Trophoblast cell (in vitro differentiated cells and primary cell): ENCODE data around the gene TAS2R50.

Experiments
- DNase-seq, 2 donors: peaks; one replicate each; pipeline ENCODE4 v3.0.0-alpha.2; 2016
- H2AFZ ChIP-seq: 2 replicates; pipeline ENCODE4 v1.6.1; 2013; ENCODE audit warnings: low read length, moderate library complexity, mild to moderate bottlenecking; ENCODE audit not compliant: insufficient read depth, poor library complexity
- H2AK5ac ChIP-seq: 2 replicates; pipeline ENCODE4 v1.6.1; 2013; ENCODE audit warnings: mild to moderate bottlenecking, low read length
- H2BK120ac ChIP-seq: 2 replicates; pipeline ENCODE4 v1.6.1; 2013; ENCODE audit warnings: low read length, mild to moderate bottlenecking, moderate library complexity; ENCODE audit not compliant: insufficient read depth, poor library complexity
- H2BK12ac ChIP-seq: 2 replicates; pipeline ENCODE4 v1.6.1; 2013; ENCODE audit warnings: mild to moderate bottlenecking, low read length, moderate library complexity
- H2BK5ac ChIP-seq: 2 replicates; pipeline ENCODE4 v1.6.1; 2013; ENCODE audit warnings: low read length, low read depth, moderate library complexity, mild to moderate bottlenecking; ENCODE audit not compliant: poor library complexity
- H3K14ac ChIP-seq: 2 replicates; pipeline ENCODE4 v1.6.1; 2013; ENCODE audit warnings: mild to moderate bottlenecking, low read length
- H3K18ac ChIP-seq: 2 replicates; pipeline ENCODE4 v1.6.1; 2013; ENCODE audit warnings: mild to moderate bottlenecking, low read length
- H3K23ac ChIP-seq: 2 replicates; pipeline ENCODE4 v1.6.1; 2013; ENCODE audit warnings: low read length
- H3K27ac ChIP-seq: 2 replicates; pipeline ENCODE4 v1.5.1; 2013; ENCODE audit warnings: low read depth, mild to moderate bottlenecking, inconsistent platforms, low read length, moderate library complexity
- H3K27me3 ChIP-seq: 2 replicates; pipeline ENCODE4 v1.6.1; 2013; ENCODE audit warnings: inconsistent platforms, mild to moderate bottlenecking, low read length, moderate library complexity; ENCODE audit not compliant: insufficient read depth
- H3K36me3 ChIP-seq, 2 experiments: 1 replicate in 1 of 2; 2 replicates in 1 of 2; pipeline ENCODE4 v1.6.1; 2013; ENCODE audit warnings: low read length in 2 of 2, mild to moderate bottlenecking in 2 of 2, moderate library complexity in 1 of 2; ENCODE audit not compliant: insufficient read depth in 2 of 2, control insufficient read depth in 1 of 2
- H3K4ac ChIP-seq: 2 replicates; pipeline ENCODE4 v1.6.1; 2013; ENCODE audit warnings: low read depth, mild to moderate bottlenecking, low read length, moderate library complexity
- H3K4me1 ChIP-seq, 2 experiments: 1 replicate in 1 of 2; 2 replicates in 1 of 2; pipeline ENCODE4 v1.6.1; 2013; ENCODE audit warnings: low read length in 2 of 2, mild to moderate bottlenecking in 2 of 2, moderate library complexity in 1 of 2; ENCODE audit not compliant: insufficient read depth in 2 of 2, control insufficient read depth in 1 of 2
- H3K4me2 ChIP-seq: 2 replicates; pipeline ENCODE4 v1.6.1; 2013; ENCODE audit warnings: inconsistent platforms, mild to moderate bottlenecking, low read length, moderate library complexity
- H3K4me3 ChIP-seq: 2 replicates; pipeline ENCODE4 v1.5.1; 2013; ENCODE audit warnings: mild to moderate bottlenecking, low read depth, low read length, inconsistent platforms
- H3K79me1 ChIP-seq: one replicate; pipeline ENCODE4 v1.6.1; 2013; ENCODE audit warnings: low read length
- H3K79me2 ChIP-seq: 2 replicates; pipeline ENCODE4 v1.6.1; 2013; ENCODE audit warnings: low read length, mild to moderate bottlenecking; ENCODE audit not compliant: control insufficient read depth, insufficient read depth, poor library complexity
- H3K9ac ChIP-seq: 2 replicates; pipeline ENCODE4 v1.6.1; 2013; ENCODE audit warnings: mild to moderate bottlenecking, low read length
- H3K9me3 ChIP-seq: 2 replicates; pipeline ENCODE4 v1.6.1; 2013; ENCODE audit warnings: low read depth, mild to moderate bottlenecking, control low read depth, inconsistent platforms, low read length; ENCODE audit not compliant: insufficient read depth
- H4K12ac ChIP-seq: 2 replicates; pipeline ENCODE4 v1.6.1; 2013; ENCODE audit warnings: low read depth, mild to moderate bottlenecking, low read length, moderate library complexity
- H4K8ac ChIP-seq: 2 replicates; pipeline ENCODE4 v1.6.1; 2013; ENCODE audit warnings: low read depth, mild to moderate bottlenecking, low read length, moderate library complexity
- H4K91ac ChIP-seq: one replicate; pipeline ENCODE4 v1.6.1; 2013; ENCODE audit warnings: low read depth, mild to moderate bottlenecking, low read length, moderate library complexity
- WGBS: extraction: QIAGEN DNeasy Blood & Tissue Kit; methylation state at CpG from one replicate; pipeline ENCODE4 v1.1.7; 2013; ENCODE audit warnings: missing lambda C conversion rate; ENCODE audit not compliant: insufficient read length, insufficient coverage; ENCODE audit errors: extremely low coverage; 5-methylcytosine and 5-hydroxymethylcytosine counted together

The TAS2R50 gene

DNA sequence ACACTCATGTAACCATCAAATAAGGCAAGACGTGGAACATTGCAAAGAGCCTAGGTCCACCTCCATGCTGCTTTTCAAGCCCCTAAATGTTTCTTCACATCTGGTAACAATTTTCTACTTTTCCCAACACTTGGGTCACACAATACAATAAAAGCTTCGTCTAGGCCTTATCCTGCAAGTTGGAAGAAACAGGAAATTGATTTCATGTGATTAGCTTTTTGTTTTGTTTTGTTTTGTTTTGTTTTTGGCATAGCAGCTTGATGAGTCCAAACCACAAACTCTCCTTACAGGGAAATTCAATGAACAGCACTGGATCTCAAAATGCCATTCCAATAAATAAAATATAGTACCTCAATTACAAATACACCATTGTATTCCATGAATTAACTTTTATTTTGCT, 19.3 kb downstream of the TAS2R50 start:
- no peak overlapping the region for H4K91ac ChIP-seq
- no peaks in the 10 kb centered on the region for H3K79me2 ChIP-seq
- H2BK12ac ChIP-seq = no peak overlapping the region
- no peak overlapping the region for H4K8ac ChIP-seq
- H2BK5ac ChIP-seq = no peak overlapping the region
- no peak overlapping the region for H3K4me3 ChIP-seq
- H2AK5ac ChIP-seq = no peak overlapping the region
- no peak overlapping the region for H2AFZ ChIP-seq
- no peaks in the 10 kb centered on the region for H3K79me1 ChIP-seq
- H3K36me3 ChIP-seq = no peaks in the 10 kb centered on the region
- no peak overlapping the region for H3K14ac ChIP-seq
- H3K9ac ChIP-seq = no peak overlapping the region
- no peak overlapping the region for H3K23ac ChIP-seq
- H2BK120ac ChIP-seq = no peak overlapping the region
- no peak overlapping the region for H4K12ac ChIP-seq
- no peak overlapping the region for H3K4ac ChIP-seq
- H3K9me3 ChIP-seq = no peaks in the 10 kb centered on the region
- no peaks in the 10 kb centered on the region for H3K27me3 ChIP-seq
- DNase-seq = no peak
- no peak overlapping the region for H3K27ac ChIP-seq
- no CpG with 5 or more reads among the region's 2 CpGs for WGBS
- H3K18ac ChIP-seq = no peak overlapping the region
- no peak overlapping the region for H3K4me2 ChIP-seq
- H3K4me1 ChIP-seq = no peaks in the 10 kb centered on the region

DNA sequence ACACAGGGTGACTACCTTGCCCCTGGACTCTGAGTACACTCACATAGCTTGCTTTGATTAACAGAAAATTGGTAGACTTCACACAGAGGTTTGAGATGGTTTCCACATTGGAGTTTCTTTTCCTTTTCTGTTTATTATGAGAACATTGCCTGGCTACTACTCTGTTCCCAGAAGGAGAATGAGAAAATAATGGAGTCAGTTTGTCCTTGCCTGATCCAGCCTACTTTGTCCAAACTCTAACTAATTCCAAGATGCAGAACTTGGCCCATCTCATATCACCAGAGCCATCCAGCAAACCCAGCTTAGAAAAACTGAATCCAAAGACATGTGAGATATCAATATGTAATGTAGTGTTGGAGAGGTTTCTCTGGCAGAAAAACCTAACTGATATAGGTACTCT, 20.4 kb downstream of the TAS2R50 start:
- Histone ChIP-seq H3K14ac (no peak overlapping the region), H3K4me2 (no peak overlapping the region), H2BK120ac (no peak overlapping the region), H4K8ac (no peak overlapping the region), H3K4me3 (no peak overlapping the region), H3K36me3 (no peaks in the 10 kb centered on the region), H3K4me1 (no peaks in the 10 kb centered on the region), H3K4ac (no peak overlapping the region), H2BK5ac (no peak overlapping the region), H3K79me1 (no peaks in the 10 kb centered on the region), H3K18ac (no peak overlapping the region), H4K12ac (no peak overlapping the region), H4K91ac (no peak overlapping the region), H2AFZ (no peak overlapping the region), H3K9ac (no peak overlapping the region), H2BK12ac (no peak overlapping the region), H2AK5ac (no peak overlapping the region), H3K9me3 (no peaks in the 10 kb centered on the region), H3K27ac (no peak overlapping the region), H3K23ac (no peak overlapping the region), H3K27me3 (no peaks in the 10 kb centered on the region), H3K79me2 (no peaks in the 10 kb centered on the region)
- no peak for DNase-seq

DNA sequence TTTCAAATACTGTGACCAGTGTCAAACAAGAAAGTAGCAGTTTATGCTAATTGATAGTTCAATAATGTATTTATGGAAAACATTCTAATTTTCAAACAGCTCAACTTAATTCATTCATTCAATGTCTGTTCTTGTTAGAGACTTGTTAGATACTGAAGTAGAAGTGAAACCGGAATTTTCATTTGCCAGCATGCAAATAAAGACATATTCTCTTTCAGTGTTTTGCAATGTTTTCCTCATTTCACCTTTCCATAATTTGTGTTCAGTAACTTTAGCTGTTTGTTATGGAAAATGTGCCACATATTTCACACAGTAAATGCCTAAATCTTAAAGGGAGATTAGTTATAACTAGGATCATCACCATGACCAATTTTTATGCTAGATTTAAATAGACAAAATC, 21.2 kb downstream of the TAS2R50 start:
- no peaks in the 10 kb centered on the region for H3K9me3 ChIP-seq
- no peak overlapping the region for H3K18ac ChIP-seq
- H3K36me3 ChIP-seq = no peaks in the 10 kb centered on the region
- no peak overlapping the region for H2BK5ac ChIP-seq
- no peak overlapping the region for H3K9ac ChIP-seq
- no peak for DNase-seq
- no peak overlapping the region for H4K12ac ChIP-seq
- H3K27ac ChIP-seq = no peak overlapping the region
- no peak overlapping the region for H3K14ac ChIP-seq
- no peak overlapping the region for H3K4ac ChIP-seq
- no peak overlapping the region for H2BK120ac ChIP-seq
- H2AK5ac ChIP-seq = no peak overlapping the region
- H3K4me2 ChIP-seq = no peak overlapping the region
- no peaks in the 10 kb centered on the region for H3K79me1 ChIP-seq
- no CpG with 5 or more reads among the region's 1 CpG for WGBS
- no peaks in the 10 kb centered on the region for H3K27me3 ChIP-seq
- H3K23ac ChIP-seq = no peak overlapping the region
- H2BK12ac ChIP-seq = no peak overlapping the region
- no peak overlapping the region for H4K91ac ChIP-seq
- H3K4me1 ChIP-seq = no peaks in the 10 kb centered on the region
- no peak overlapping the region for H3K4me3 ChIP-seq
- H3K79me2 ChIP-seq = no peaks in the 10 kb centered on the region
- H4K8ac ChIP-seq = no peak overlapping the region
- H2AFZ ChIP-seq = no peak overlapping the region

DNA sequence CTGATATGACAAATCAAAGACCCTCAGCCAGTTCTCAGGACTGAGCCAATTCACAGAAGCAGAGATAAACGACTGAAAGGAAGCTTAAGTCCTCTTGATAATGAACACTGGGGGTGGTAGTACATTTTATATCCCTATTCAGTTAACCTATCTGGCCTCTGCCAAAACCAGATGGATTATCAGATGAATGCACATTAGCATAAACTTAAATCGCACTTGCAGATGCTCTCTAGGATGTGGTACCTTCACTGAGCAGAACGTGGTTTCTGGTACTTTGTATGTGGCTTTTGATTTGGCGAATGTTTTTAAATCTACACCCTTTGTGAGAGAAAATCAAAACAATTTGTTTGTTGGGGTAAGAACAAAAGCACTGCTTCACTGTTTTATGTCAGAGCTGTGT, 26.5 kb downstream of the TAS2R50 start:
- H3K36me3 ChIP-seq = no peaks in the 10 kb centered on the region
- no peaks in the 10 kb centered on the region for H3K9me3 ChIP-seq
- no peak overlapping the region for H3K18ac ChIP-seq
- no peaks in the 10 kb centered on the region for H3K4me1 ChIP-seq
- H4K91ac ChIP-seq = no peak overlapping the region
- WGBS = no CpG with 5 or more reads among the region's 4 CpGs
- H3K27me3 ChIP-seq = no peaks in the 10 kb centered on the region
- H3K27ac ChIP-seq = no peak overlapping the region
- DNase-seq = no peak
- H3K4me2 ChIP-seq = no peak overlapping the region
- H2BK120ac ChIP-seq = no peak overlapping the region
- no peak overlapping the region for H3K9ac ChIP-seq
- no peak overlapping the region for H3K14ac ChIP-seq
- H2BK5ac ChIP-seq = no peak overlapping the region
- H4K12ac ChIP-seq = no peak overlapping the region
- H2AFZ ChIP-seq = no peak overlapping the region
- no peak overlapping the region for H3K4me3 ChIP-seq
- H4K8ac ChIP-seq = no peak overlapping the region
- no peak overlapping the region for H3K23ac ChIP-seq
- H2AK5ac ChIP-seq = no peak overlapping the region
- no peaks in the 10 kb centered on the region for H3K79me1 ChIP-seq
- H3K79me2 ChIP-seq = no peaks in the 10 kb centered on the region
- no peak overlapping the region for H2BK12ac ChIP-seq
- H3K4ac ChIP-seq = no peak overlapping the region

DNA sequence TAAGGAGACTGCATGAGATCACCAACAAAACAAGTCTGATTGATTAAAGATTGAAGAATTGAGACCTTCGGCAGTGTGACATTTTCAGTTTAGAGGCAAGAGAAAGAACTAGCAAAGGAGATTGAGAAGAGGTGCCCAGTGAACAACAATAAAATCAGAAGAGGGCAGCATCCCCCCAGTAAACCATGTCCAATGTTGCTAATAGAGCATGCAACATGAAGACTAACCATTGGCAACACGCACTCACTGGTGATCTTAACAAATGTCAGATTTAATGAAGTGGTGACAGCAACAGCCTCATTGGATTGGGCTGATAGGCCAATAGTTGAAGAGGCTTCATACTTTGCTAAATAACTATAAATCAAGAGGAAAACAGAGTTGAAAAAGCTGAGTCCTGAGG, 26.9 kb downstream of the TAS2R50 start:
- Histone ChIP-seq H3K9ac (no peak overlapping the region), H2BK5ac (no peak overlapping the region), H2AFZ (no peak overlapping the region), H3K27me3 (no peaks in the 10 kb centered on the region), H2AK5ac (no peak overlapping the region), H3K18ac (no peak overlapping the region), H3K9me3 (no peaks in the 10 kb centered on the region), H2BK120ac (no peak overlapping the region), H3K23ac (no peak overlapping the region), H3K14ac (no peak overlapping the region), H3K4me2 (no peak overlapping the region), H3K4me1 (no peaks in the 10 kb centered on the region), H4K12ac (no peak overlapping the region), H3K4me3 (no peak overlapping the region), H3K4ac (no peak overlapping the region), H4K8ac (no peak overlapping the region), H4K91ac (no peak overlapping the region), H3K79me1 (no peaks in the 10 kb centered on the region), H2BK12ac (no peak overlapping the region), H3K36me3 (no peaks in the 10 kb centered on the region), H3K27ac (no peak overlapping the region), H3K79me2 (no peaks in the 10 kb centered on the region)
- WGBS = no CpG with 5 or more reads among the region's 2 CpGs
- no peak for DNase-seq
